HG03457 (cell line): ENCODE results near the gene EFNA5.

ENCODE experiments used
- ATAC-seq: cut with Tn5 transposase; IDR thresholded peaks from one replicate; pipeline ENCODE4 v1.9.1; 2021; ENCODE audit warnings: moderate number of reproducible peaks; ENCODE audit not compliant: unreplicated experiment

The EFNA5 gene

DNA sequence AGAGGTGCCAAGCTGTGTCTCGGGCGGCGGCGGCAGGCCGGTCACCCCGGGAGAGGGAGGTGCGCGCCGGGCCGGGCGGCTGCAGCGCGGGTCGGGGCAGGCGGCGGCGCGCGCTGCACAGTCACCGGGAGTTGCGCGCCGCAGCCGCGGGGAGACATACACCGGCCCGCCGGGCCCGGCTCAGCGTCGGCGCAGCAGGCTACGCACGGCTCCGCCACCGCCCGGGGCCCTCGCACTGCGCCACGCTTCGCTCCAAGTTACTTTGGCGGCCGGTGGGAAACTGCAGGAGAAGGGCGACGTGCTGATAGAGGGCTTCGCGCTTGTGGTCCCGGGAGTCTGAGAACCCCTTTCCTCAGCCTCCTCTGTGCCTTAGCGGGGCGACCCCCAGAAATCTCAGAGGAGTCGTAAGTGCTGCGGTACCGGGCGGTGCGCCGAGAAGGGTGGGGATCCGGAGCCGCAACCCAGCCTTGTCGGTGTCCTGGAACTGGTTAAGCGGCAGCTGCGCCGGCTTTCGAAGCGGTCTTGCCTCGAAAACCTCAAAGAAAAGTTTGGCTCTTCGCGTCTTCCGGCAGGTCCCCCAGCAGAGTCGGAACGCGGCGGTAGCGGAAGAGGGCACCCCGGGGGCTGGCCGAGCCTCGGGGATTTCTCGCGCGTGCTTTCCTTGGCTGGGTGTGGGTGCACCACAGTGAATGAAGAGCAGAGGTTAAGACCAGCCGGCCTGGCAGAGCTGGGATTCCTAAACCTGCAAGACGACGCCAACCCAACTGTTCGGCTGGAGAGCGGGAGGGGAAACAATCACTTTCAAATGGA is at the start of gene EFNA5:
TSS of gene EFNA5 (minus strand) at position 6 of the 810 bp plus-strand sequence.
- ATAC-seq: no peak

DNA sequence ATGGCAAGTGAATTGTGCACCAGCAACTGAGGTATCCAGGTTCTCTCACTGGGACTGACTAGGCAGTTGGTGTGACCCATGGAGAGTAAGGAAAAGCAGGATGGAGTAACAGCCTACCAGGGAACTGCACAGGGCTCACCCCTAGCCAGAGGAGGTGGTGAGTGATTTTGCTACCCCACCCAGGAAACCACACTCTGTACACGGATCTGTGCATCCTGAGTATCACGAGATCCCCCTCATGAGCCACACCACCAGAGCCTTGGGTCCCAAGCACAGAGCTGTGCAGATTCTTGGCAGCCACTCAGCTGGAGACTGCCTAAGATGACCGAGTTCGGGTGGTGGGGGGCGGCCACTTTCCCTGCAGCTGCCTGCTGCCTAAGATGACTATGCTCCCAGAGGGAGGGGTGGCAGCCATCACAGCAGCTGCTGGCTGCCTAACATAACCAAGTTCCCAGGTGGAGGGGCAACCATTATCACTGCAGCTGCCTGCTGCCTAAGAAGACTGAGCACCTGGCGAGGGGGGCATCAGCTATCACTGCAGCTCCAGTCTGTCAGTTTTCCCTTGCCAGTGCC is 48.4 kb upstream of the EFNA5 start:
- ATAC-seq: no peak

DNA sequence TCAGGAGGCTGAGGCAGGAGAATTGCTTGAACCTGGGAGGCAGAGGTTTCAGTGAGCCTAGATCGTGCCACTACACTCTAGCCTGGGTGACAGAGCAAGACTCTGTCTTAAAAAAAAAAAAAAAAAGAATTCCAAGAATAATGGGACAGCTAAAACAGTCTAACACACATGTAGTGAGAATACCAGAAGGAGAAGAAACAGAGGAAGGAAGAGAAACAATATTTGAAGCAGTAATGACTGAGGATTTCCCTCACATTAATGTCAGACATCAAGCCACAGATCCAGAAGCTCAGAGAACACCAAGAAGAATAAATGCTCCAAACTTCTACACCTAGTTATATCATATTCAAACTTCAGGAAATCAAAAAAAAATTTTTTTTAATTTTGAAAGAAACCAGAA is 47.1 kb upstream of the EFNA5 start:
- no peak for ATAC-seq

- ATAC-seq: no peak
These were observed 42.5 kb upstream of the EFNA5 start for GRCh38 chr5:107713228-107713627.

- ATAC-seq: no peak
These were observed 41.7 kb upstream of the EFNA5 start for GRCh38 chr5:107712359-107712870.

GRCh38 chr5:107705402-107706014 is 34.8 kb upstream of the EFNA5 start:
- no peak for ATAC-seq

- no peak for ATAC-seq
These were observed 34.1 kb upstream of the EFNA5 start for GRCh38 chr5:107704681-107705401.

- ATAC-seq: no peak
These were observed 29.7 kb upstream of the EFNA5 start for GRCh38 chr5:107700481-107700880.

DNA sequence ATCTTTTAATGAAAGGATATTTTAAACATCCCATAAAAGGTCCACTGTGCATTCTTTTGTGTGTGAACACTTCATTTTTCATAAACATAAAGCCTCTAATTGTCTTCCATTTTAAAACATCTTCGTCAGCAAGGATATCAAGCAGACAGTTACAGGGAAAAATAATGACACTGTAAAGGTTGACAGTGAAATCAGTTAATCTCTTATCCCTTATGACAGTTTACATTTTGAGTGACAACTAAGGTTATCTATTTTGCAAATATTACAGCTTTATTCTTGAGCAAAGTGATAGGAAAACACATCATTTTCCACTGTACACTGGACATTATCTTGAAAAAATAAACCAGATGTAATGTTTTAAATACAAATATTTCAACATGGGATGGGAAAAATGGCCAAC is 28.7 kb upstream of the EFNA5 start:
- no peak for ATAC-seq

- ATAC-seq: no peak
These were observed 27.5 kb upstream of the EFNA5 start for GRCh38 chr5:107698286-107698685.

DNA sequence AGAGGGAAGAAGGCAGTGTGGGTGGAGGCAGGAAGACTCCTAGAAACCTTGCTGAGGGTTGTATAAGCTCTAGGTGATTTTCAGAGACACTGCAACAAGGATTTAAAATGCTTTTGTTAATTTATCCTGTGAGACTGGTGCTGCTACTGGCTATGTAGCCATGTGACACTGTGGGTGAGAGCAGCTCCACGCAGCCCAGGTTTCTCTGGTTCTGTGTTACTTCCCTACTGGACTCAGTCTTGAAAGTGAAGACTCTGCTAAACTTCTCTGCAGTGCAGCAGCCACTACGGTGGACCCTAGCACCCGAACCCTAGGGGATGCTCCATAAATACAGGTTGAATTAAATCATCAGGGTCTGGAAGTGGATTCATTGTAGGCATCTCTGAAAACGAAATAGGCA is 25.8 kb upstream of the EFNA5 start:
- no peak for ATAC-seq

GRCh38 chr5:107696080-107696479 is 25.3 kb upstream of the EFNA5 start:
- ATAC-seq: no peak

DNA sequence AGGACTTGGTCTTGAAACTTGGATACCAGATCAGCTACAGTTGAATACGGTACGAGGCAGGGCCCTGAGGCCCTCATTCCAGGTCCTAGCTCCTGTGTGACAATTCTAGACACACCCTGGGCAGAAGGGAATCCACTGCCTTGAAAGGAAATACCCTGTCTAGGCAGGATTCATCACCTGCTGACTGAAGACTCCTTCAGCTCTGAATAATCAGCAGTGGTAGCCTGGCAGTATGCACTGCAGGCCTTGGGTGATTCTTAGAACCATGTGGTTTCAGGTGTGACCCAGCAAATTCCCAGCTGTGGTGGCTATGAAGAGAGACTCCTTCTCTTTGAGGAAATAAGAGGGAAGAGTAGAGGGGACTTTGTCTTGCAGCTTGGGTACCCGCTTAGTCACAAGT is 17.2 kb upstream of the EFNA5 start:
- ATAC-seq: no peak

DNA sequence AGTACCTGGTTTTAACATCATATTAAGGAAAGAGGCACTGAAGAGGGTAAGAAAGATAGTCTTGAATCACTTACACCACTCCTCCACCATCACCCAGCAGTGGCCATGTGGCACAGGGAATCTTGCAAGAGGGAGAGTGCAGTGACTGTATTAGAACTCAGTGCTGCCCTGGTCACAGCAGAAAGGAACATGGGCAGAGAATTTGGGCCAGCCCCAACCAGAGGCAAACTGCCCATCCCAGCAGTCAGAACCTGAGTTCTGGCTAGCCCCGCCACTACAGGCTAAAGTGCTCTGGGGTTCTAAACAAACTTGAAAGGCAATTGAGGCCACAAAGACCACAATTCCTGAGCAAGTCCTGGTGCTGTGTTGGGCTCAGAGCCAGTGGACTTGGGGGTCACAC is 16.7 kb upstream of the EFNA5 start:
- ATAC-seq: no peak

GRCh38 chr5:107682533-107682932 is 11.8 kb upstream of the EFNA5 start:
- no peak for ATAC-seq

GRCh38 chr5:107680799-107681198 is 10.1 kb upstream of the EFNA5 start:
- no peak for ATAC-seq

- ATAC-seq: no peak
These were observed 9.4 kb upstream of the EFNA5 start for GRCh38 chr5:107680099-107680498.

- no peak for ATAC-seq
These were observed 6.0 kb upstream of the EFNA5 start for GRCh38 chr5:107676702-107677101.

GRCh38 chr5:107675201-107675600 is 4.5 kb upstream of the EFNA5 start:
- ATAC-seq: no peak

DNA sequence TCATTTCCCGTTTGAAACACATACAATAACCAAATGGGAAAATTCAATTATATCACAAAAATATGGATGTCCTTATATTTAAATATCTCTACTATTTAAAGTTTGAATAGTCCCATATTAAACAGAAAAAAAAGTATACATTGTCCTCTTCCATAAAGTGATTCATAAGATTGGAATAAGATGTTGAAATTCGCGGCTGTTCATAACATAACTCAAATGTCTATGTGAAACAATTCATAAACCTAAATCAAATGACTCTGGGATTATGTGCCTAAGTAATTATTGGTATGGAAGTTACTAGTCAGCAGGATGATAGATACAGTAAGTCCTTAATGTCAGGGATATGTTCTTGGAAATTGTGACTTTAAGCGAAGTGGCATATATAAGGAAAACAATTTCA is 3.9 kb upstream of the EFNA5 start:
- no peak for ATAC-seq

DNA sequence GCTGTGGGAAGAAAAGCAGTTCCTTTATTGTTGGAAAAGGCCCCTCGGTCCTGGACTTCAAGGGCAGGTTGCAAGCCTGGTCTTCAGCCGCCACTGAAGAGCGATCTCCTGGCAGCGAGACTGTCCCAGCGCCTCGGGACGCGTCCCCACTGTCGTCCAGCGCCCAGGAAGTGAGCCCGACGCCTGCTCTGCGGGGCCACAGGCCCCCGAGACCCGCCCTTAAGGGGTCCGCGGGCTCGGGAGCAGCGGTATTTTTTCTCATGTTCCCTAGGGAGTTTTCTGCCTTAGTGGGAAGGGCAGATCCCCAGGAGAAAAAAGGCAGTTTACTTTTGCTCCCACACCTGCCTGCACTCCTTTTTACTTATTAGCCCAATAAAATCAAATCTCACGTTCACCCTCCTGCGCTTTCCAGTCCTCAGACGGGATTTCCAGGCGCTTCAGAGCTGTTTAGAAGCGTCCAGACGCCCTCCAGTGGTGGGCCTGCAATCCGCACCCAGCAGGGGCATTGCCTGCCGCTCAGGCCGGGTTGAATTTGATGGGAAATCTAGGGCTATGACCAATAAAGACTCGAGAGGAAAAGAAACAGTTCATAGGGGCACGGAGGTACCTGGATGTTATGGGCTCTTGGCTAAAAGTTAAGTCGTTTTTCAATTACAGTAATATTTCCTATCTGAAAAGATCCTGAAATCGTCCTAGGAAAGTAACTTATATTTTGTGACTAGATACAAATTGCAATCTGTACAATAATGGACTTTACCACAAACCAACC is 2.8 kb upstream of the EFNA5 start:
- peak; percentile 77 for ATAC-seq
